HPDE6-E6E7 (cell line): ENCODE results near the gene NUDT15.
"Not testable (repeated sequence)": the region's sequence is repeated elsewhere in the genome, so short reads cannot be mapped to it uniquely, and the experiment has no call there.

Source experiments
- DNase-seq: peaks from one replicate; pipeline ENCODE4 v3.0.0; 2011; ENCODE audit warnings: missing footprints; ENCODE audit errors: extremely low spot score

Gene NUDT15

GRCh38 chr13:48042894-48043293, 5.4 kb downstream of the NUDT15 start:
- no peak for DNase-seq

GRCh38 chr13:48043789-48044503, 6.4 kb downstream of the NUDT15 start:
- no peak for DNase-seq

GRCh38 chr13:48050550-48050949, 13.0 kb downstream of the NUDT15 start:
- no peak for DNase-seq

DNA sequence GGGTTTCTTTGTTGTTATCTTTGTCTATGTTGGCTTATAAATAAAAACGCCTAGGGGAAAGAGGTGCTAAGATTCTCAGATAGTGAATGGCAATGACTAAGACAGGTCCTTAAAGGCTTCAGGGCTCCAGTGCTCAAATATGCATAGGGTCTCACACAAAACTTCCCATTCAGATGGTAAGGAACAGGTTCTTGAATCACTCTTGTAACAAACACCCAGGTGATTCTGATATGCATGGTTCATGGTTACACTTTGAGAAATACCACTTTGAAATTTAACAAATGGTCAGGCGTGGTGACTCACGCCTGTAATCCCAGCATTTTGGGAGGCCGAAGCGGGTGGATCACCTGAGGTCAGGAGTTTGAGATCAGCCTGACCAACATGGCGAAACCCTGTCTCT, 17.1 kb downstream of the NUDT15 start:
- no peak for DNase-seq

DNA sequence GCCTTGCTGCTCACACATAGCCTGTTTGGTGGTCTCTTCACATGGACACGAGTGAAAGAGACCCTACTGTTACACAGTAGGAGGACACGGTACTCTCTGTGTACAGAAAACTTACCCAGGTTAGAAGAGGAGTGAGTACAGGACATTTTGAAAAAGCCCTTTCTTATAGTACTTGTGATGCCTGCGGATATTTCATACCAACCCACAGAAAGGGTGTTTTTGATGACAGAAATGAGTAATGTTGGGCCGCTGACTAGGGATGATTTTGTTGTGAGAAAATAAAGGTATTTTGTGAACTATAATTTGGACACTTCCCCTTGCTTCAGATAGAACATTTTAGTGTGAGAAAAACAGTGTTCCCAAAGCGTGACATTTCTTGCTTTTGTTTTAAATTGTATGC, 18.2 kb downstream of the NUDT15 start:
- DNase-seq = no peak

DNA sequence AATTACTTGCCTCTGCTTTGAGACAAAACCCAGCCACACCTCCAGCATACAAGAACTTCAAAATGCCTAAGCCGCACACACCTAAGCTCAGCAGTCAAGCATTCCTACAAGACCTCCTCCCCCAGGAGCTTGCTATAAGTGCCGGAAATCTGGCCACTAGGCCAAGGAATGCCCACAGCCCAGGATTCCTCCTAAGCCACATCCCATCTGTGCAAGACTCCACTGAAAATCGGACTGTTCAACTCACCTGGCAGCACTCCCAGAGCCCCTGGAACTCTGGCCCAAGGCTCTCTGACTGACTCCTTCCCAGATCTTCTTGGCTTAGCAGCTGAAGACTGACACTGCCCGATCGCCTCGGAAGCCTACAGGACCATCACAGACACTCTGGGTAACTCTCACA, 21.0 kb downstream of the NUDT15 start:
- DNase-seq = not testable (repeated sequence)

DNA sequence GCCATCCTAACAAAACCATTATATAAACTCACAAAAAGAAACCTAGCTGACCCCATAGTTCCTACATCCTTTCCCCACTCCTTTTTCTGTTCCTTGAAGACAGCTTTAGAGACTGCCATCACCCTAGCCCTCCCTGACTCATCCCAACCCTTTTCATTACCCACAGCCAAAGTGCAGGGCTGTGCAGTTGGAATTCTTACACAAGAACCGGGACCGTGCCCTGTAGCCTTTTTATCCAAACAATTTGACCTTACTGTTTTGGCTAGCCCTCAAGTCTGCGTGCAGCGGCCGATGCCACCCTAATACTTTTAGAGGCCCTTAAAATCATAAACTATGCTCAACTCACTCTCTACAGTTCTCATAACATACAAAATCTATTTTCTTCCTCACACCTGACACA, 22.4 kb downstream of the NUDT15 start:
- DNase-seq = not testable (repeated sequence)

- DNase-seq = no peak
Observed at GRCh38 chr13:48066310-48066989, 28.9 kb downstream of the NUDT15 start.

DNA sequence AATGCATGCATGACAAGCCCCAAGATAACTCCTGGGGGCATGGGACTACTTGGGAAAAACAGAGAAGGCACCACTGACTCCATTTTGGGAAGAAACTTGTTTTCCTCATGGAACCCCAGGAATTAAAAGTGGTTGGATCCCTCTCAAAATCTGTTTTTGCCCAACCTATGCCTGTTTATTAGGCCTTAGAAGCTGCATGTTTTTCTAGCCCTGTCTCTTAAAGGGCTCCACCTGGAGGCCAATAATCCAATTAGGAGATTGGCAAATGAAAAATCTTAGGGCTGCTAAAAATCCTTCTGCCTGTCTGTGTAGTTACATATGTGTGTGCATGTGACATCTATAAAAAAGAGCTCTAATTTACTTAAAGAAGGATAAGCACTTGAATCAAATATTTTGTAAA, 30.5 kb downstream of the NUDT15 start:
- DNase-seq = no peak

- no peak for DNase-seq
Observed at GRCh38 chr13:48068952-48069351, 31.4 kb downstream of the NUDT15 start.

GRCh38 chr13:48069573-48069972, 32.0 kb downstream of the NUDT15 start:
- DNase-seq = no peak

- DNase-seq = no peak
Observed at GRCh38 chr13:48070942-48071341, 33.4 kb downstream of the NUDT15 start.

- no peak for DNase-seq
Observed at GRCh38 chr13:48072304-48072703, 34.8 kb downstream of the NUDT15 start.

DNA sequence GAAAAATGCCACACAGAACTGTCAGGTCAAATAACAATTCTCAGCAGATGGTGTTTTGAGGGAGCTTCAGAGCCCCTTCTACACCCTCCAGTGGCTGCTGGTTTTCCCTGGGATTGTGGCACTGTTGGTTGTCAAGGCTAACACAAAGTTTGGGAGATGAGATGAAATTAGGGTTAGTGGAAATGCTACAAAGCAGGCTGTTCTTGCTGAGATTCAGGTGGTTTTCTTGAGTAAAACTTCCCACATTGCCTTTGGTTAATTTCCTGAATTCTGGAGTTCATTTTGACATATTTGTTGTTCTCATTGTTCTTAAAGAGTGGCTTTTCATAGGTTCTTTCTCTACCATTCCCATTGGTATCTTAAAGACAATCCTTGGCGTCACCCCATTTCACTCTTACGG, 35.3 kb downstream of the NUDT15 start:
- DNase-seq = no peak

DNA sequence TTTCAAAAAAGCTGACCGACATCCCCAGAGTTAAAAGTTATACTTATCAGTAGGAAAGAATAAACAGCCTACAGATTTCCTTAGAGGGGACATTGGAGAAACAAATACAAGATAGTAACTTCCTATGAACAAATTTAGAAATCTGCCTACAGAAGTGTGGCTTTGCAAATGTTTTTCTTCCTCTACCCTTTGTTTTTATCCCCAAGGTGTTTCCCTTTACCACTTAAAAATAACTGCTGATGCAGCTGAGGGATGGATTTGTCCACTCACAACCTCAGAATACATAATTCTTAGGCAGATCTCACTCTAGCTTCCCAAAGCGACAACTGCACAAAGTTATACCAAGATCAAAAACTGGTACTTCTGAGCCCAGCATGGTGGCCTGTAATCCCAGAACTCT, 36.5 kb downstream of the NUDT15 start:
- DNase-seq = no peak

GRCh38 chr13:48078251-48078656, 40.7 kb downstream of the NUDT15 start:
- DNase-seq = no peak

GRCh38 chr13:48081739-48082138, 44.2 kb downstream of the NUDT15 start:
- DNase-seq = no peak

GRCh38 chr13:48086272-48086671, 48.7 kb downstream of the NUDT15 start:
- no peak for DNase-seq

DNA sequence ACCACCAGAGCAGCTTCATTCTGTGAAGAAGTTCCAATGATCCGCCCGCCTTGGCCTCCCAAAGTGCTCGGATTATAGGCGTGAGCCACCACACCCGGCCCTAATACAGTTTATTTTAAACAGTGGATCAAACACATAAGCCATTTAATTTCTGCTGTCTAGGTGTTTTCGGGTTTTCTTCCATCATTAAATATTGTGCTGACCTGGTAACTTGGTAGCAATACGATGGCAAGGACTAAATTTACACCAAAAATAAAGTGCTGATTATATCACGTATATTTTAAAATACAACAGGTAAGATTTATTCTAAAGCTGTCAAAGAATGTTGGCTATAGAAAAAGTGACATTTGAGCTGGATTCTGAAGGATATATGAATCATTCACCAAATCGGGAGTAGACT, 56.1 kb downstream of the NUDT15 start:
- DNase-seq = no peak

GRCh38 chr13:48094404-48094780, 56.9 kb downstream of the NUDT15 start:
- no peak for DNase-seq

- DNase-seq = peak; percentile 82
Observed at GRCh38 chr13:48094781-48095502, 57.4 kb downstream of the NUDT15 start, which contains the start of gene MED4. TSS of gene MED4 (minus strand) at chr13:48095104. CDS start at chr13:48095078, 26 bp downstream.

DNA sequence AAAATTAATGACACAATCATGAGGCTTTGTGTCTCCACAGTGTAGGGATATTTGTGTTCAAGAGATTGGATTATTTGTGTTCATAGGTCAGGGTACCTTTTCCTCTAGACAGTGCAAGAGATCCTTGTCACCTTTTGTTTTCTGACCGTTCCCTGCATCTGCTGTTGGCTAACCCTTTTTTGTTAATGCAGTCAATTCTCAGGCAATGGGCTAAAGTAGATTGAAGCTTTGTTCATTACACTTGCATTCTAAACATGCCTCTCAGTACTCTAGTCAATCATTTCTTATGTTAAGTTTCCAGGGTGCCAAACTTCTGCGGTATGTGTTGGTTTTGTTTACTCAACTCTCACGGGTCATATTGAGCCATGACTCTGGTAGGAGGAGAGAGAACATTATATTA, 59.1 kb downstream of the NUDT15 start:
- DNase-seq = no peak
